ENCODE data around the gene PRSS56. TPM values are rescaled to one million over a fixed set of nuclear protein-coding genes. Genes with fewer than 3 reads are reported as not detected.

PRSS56 gene
- total RNA-seq, 1 donor from 2014 or later, result not detected

DNA sequence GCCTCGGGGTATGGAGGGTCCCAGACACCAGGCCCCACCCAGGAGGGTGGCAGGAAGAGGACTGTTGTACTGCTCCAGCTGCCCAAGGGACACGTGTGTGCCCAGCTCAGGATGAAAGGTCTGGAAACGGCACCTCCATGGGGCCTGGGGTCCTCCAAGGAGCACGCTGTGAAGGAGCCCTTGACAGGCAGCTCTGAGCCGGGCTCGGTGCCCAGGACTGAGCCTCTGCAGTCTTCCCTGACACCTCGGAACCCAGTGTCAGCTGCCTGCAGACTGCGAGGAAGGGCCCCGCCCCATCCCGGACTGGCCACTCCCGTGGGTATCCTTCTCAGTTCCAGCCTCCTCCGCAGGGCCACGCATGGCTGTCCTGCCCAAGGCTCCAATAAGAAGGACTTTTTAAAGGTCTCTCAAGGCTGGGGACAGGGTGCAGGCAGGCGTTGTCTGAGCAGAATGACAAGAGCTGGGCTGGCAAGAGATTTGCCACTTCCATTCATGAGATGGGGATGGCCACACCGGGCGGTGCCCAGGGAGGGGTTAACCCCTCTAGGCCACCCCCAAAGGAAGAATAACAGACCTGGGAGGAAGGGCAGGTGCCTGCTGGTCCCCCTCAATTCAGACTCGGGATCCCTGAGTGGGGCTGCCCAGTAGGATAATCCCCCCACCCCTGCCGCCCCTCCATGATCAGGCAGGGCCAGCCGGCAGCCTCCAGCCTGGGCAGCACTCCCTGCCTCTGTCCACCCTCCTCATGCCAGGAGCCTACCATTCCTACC, 41.4 kb upstream of the PRSS56 start:
- H3K9me3 ChIP-seq (ENCODE audit: insufficient read depth, low read depth, low read length), result peaks cover 1% of the 10 kb centered on the region
- H3K9me3 Mint-ChIP-seq (ENCODE audit: unreplicated experiment), result no peaks in the 10 kb centered on the region
- no peak overlapping the region for H3K4me2 ChIP-seq (ENCODE audit: low read length)
- H3K27ac Mint-ChIP-seq (ENCODE audit: unreplicated experiment), result no peak overlapping the region
- no peak overlapping the region for H3K4me3 Mint-ChIP-seq (ENCODE audit: unreplicated experiment)
- H3K79me2 ChIP-seq (ENCODE audit: insufficient read depth, low read length), result no peaks in the 10 kb centered on the region
- H3K27ac ChIP-seq (ENCODE audit: low read depth, low read length), result no peak overlapping the region
- no peak for TF ChIP-seq EZH2 (IDR thresholded peaks at IDR 0.05; ENCODE audit: insufficient read depth, low read length)
- no peak for TF ChIP-seq CTCF (IDR thresholded peaks at IDR 0.05; ENCODE audit: insufficient read depth, low read depth, low read length)
- no peak overlapping the region for H3K9ac ChIP-seq (ENCODE audit: low read length)
- H3K36me3 ChIP-seq (ENCODE audit: insufficient read depth, low read length), result no peaks in the 10 kb centered on the region
- FAIRE-seq, result no peak
- peaks cover 69% of the 10 kb centered on the region for H3K27me3 Mint-ChIP-seq (ENCODE audit: low read depth, unreplicated experiment)
- no peak for DNase-seq (ENCODE audit: low read depth)
- H4K20me1 ChIP-seq (ENCODE audit: insufficient read depth, low read length), result no peaks in the 10 kb centered on the region
- peaks cover 7% of the 10 kb centered on the region for H3K27me3 ChIP-seq (ENCODE audit: insufficient read depth, low read length)
- H3K4me1 ChIP-seq (ENCODE audit: insufficient read depth, low read length), result no peaks in the 10 kb centered on the region
- no peak overlapping the region for H2AFZ ChIP-seq (ENCODE audit: low read depth, low read length)
- no peaks in the 10 kb centered on the region for H3K4me1 Mint-ChIP-seq (ENCODE audit: low read depth, unreplicated experiment)
- H3K36me3 Mint-ChIP-seq (ENCODE audit: low read depth, unreplicated experiment), result no peaks in the 10 kb centered on the region
- no peak overlapping the region for H3K4me3 ChIP-seq (ENCODE audit: insufficient read depth, low read depth, low read length)

- H2AFZ ChIP-seq (ENCODE audit: low read depth, low read length), result no peak overlapping the region
- DNase-seq (ENCODE audit: low read depth), result no peak
- no peaks in the 10 kb centered on the region for H3K36me3 ChIP-seq (ENCODE audit: insufficient read depth, low read length)
- no peaks in the 10 kb centered on the region for H3K9me3 ChIP-seq (ENCODE audit: insufficient read depth, low read depth, low read length)
- H3K79me2 ChIP-seq (ENCODE audit: insufficient read depth, low read length), result no peaks in the 10 kb centered on the region
- no peaks in the 10 kb centered on the region for H3K9me3 Mint-ChIP-seq (ENCODE audit: unreplicated experiment)
- FAIRE-seq, result no peak
- no peak overlapping the region for H3K4me2 ChIP-seq (ENCODE audit: low read length)
- no peaks in the 10 kb centered on the region for H3K4me1 Mint-ChIP-seq (ENCODE audit: low read depth, unreplicated experiment)
- no peak overlapping the region for H3K4me3 Mint-ChIP-seq (ENCODE audit: unreplicated experiment)
- H3K27ac Mint-ChIP-seq (ENCODE audit: unreplicated experiment), result no peak overlapping the region
- H3K27me3 ChIP-seq (ENCODE audit: insufficient read depth, low read length), result peaks cover 5% of the 10 kb centered on the region
- H3K4me1 ChIP-seq (ENCODE audit: insufficient read depth, low read length), result no peaks in the 10 kb centered on the region
- H3K27me3 Mint-ChIP-seq (ENCODE audit: low read depth, unreplicated experiment), result peaks cover 69% of the 10 kb centered on the region
- TF ChIP-seq EZH2 (IDR thresholded peaks at IDR 0.05; ENCODE audit: insufficient read depth, low read length), result no peak
- TF ChIP-seq CTCF (IDR thresholded peaks at IDR 0.05; ENCODE audit: insufficient read depth, low read depth, low read length), result no peak
- H4K20me1 ChIP-seq (ENCODE audit: insufficient read depth, low read length), result no peaks in the 10 kb centered on the region
- no peak overlapping the region for H3K9ac ChIP-seq (ENCODE audit: low read length)
- H3K36me3 Mint-ChIP-seq (ENCODE audit: low read depth, unreplicated experiment), result no peaks in the 10 kb centered on the region
- H3K27ac ChIP-seq (ENCODE audit: low read depth, low read length), result no peak overlapping the region
- no peak overlapping the region for H3K4me3 ChIP-seq (ENCODE audit: insufficient read depth, low read depth, low read length)
Measured at GRCh38 chr2:232479341-232480200, 40.6 kb upstream of the PRSS56 start.
